Stomach (tissue), 9 donors: ENCODE results near the gene CPB1. TPM values are rescaled to one million over a fixed set of nuclear protein-coding genes. Genes with fewer than 3 reads are reported as not detected.
A peak's percentile ranks its signal among the peaks of the same experiment; 100 is the strongest.

ENCODE experiments used
- DNase-seq, 2 donors: peaks; one replicate each; pipeline versions ENCODE4 v3.0.0 to v3.0.0-alpha.2; 2013 to 2019
- H3K27ac ChIP-seq, 5 donors: fragments of 200-600 bp in 4 of 5; sonication (generic) in 4 of 5; one replicate each; pipeline ENCODE4 v1.5.1; 2013 to 2019; ENCODE audit warnings: mild to moderate bottlenecking in 1 of 5, moderate library complexity in 1 of 5
- H3K27me3 ChIP-seq, 3 donors: fragments of 200-600 bp; sonication (generic); one replicate each; pipeline ENCODE4 v1.5.1; 2017 to 2019; ENCODE audit warnings: mixed run types in 1 of 3
- H3K36me3 ChIP-seq, 4 donors: fragments of 200-600 bp; sonication (generic); 1 replicate in 3 of 4; 2 replicates in 1 of 4; pipeline ENCODE4 v1.5.1; 2016 to 2019
- H3K4me1 ChIP-seq, 4 donors: fragments of 200-600 bp; sonication (generic); one replicate each; pipeline ENCODE4 v1.5.1; 2016 to 2019
- H3K4me3 ChIP-seq, 4 donors: fragments of 200-600 bp; sonication (generic) in 3 of 4; one replicate each; pipeline ENCODE4 v1.5.1; 2016 to 2019; ENCODE audit warnings: mild to moderate bottlenecking in 1 of 4
- H3K9me3 ChIP-seq, 4 donors: fragments of 200-600 bp; sonication (generic); one replicate each; pipeline ENCODE4 v1.5.1; 2016 to 2019
- EP300 ChIP-seq: sonication (generic); formaldehyde crosslinking; IDR thresholded peaks from one replicate; pipeline ENCODE4 v1.6.1; 2017; ENCODE audit warnings: antibody characterized with exemption
- POLR2A ChIP-seq, 4 donors: fragments of 450-650 bp; IDR thresholded peaks; one replicate each; pipeline ENCODE4 v1.6.1; 2016; ENCODE audit warnings: antibody characterized with exemption in 4 of 4, control low read depth in 2 of 4, mild to moderate bottlenecking in 1 of 4, moderate library complexity in 1 of 4
- POLR2AphosphoS5 ChIP-seq, 3 donors: sonication (generic); formaldehyde crosslinking; IDR thresholded peaks; one replicate each; pipeline ENCODE4 v1.6.1; 2016; ENCODE audit warnings: antibody characterized with exemption in 3 of 3
- WGBS, 5 donors: extraction: QIAGEN DNeasy Blood & Tissue Kit in 3 of 5; methylation state at CpG; one replicate each; pipeline versions ENCODE4 v1.1.5 to v1.1.7; 2013 to 2018; 5-methylcytosine and 5-hydroxymethylcytosine counted together
- intact Hi-C: fragments of 100-400 bp; cut with DNase I; formaldehyde crosslinking; loops from one replicate; pipeline ENCODE4 v1.15.1; 2023; ENCODE audit warnings: low total_unique reads
- polyA plus RNA-seq, 3 donors: library from polyadenylated mRNA; stranded (reverse); fragments of 200-250 nt; gene quantifications; one replicate each; pipeline ENCODE4 v1.2.3, GENCODE V29; 2013
- total RNA-seq, 5 donors: library from RNA; depleted of rRNA; stranded (reverse); fragments of >200 nt; gene quantifications; one replicate each; pipeline versions ENCODE4 v1.1.0 to v1.2.3, GENCODE V29; 2014 to 2016
- TF ChIP-seq, protein P1 (sequence below), 7 experiments: fragments of 450-650 bp in 4 of 7; fragments of 200-600 bp in 3 of 7; sonication (generic) in 3 of 7; IDR thresholded peaks; one replicate each; pipeline ENCODE4 v1.5.1; 2016 to 2019; ENCODE audit warnings: antibody characterized with exemption in 7 of 7, control low read depth in 2 of 7, mild to moderate bottlenecking in 1 of 7
- donor health status: healthy with polysubstance abuse.
- donor health status: Bipolar disorder and iron deficiency.
- donor health status: healthy.

Gene CPB1
- total and polyA plus RNA-seq, 8 donors, result 0.70 to 29.2 (median 3.9) TPM; not detected in 4

DNA sequence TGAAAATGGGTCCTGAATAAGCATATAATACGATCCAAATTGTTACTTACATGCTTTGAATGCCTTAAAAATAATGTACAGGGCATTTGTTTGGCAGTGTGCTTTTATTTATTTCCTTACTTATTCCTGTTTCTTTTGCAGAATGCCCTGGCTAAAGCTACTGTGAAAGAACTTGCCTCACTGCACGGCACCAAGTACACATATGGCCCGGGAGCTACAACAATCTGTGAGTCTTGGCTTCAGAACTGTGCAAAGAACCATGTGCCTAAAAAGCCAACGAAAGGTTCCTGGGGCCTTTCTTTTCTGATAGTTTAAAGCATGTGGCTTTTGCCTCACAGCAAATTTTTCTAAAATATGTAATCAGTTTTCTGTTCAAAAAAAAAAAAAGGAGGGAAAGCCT lies 29.7 kb downstream of the CPB1 start:
- TF ChIP-seq POLR2AphosphoS5 (IDR thresholded peaks at IDR 0.05), result no peak
- no peak for TF ChIP-seq EP300
- TF ChIP-seq, protein P1, sequence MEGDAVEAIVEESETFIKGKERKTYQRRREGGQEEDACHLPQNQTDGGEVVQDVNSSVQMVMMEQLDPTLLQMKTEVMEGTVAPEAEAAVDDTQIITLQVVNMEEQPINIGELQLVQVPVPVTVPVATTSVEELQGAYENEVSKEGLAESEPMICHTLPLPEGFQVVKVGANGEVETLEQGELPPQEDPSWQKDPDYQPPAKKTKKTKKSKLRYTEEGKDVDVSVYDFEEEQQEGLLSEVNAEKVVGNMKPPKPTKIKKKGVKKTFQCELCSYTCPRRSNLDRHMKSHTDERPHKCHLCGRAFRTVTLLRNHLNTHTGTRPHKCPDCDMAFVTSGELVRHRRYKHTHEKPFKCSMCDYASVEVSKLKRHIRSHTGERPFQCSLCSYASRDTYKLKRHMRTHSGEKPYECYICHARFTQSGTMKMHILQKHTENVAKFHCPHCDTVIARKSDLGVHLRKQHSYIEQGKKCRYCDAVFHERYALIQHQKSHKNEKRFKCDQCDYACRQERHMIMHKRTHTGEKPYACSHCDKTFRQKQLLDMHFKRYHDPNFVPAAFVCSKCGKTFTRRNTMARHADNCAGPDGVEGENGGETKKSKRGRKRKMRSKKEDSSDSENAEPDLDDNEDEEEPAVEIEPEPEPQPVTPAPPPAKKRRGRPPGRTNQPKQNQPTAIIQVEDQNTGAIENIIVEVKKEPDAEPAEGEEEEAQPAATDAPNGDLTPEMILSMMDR (IDR thresholded peaks at IDR 0.05), result no peak
- no peak for TF ChIP-seq POLR2A (IDR thresholded peaks at IDR 0.05)
- H3K4me3 ChIP-seq, result no peak overlapping the region
- H3K27ac ChIP-seq, result no peak overlapping the region
- no peaks in the 10 kb centered on the region for H3K4me1 ChIP-seq
- no peak for DNase-seq
- no peaks in the 10 kb centered on the region for H3K36me3 ChIP-seq
- H3K9me3 ChIP-seq, result no peaks in the 10 kb centered on the region
- 58 to 79% (median 62%) methylated on average over 4 of the region's 4 CpGs for WGBS, 5 donors
- intact Hi-C loops, result no loop called here
- H3K27me3 ChIP-seq, result no peaks in the 10 kb centered on the region

DNA sequence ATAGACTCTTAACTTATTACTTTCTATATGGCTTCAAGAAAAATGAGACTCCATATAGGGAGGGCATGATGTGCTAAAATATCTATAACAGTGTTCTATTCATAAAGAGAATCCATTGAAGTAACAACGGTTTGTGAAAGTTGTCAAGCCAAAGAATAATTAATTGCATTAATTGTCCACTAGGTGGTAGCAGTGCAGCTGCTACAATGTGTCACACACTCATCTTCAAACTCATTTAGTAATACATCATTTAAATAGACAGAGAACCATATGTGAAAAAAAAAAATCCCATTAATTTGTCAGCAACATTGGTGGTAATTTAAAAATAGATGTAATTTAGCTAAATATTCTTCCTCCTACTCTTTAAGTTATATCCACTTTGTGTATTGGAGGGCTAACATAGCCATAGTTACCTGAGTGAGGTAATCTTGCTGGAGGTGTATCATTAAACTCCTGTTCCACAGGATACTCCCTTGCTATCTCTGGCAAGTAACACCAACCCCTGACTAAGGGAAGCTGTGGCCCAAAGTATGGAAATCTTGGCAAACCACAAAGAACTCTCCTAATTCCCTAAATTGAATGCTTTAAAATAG lies 33.8 kb downstream of the CPB1 start:
- H3K27me3 ChIP-seq, result peaks cover 0 to 7% (median 0%) of the 10 kb centered on the region in 3 donors
- H3K4me3 ChIP-seq, result no peak overlapping the region
- WGBS, 5 donors, result 0 to 8% (median 3%) methylated on average over 1 of the region's 1 CpG
- intact Hi-C loops, result loop anchor here (5.0 kb wide), 1 partner anchor 86 kb away; no protein-coding TSS in a partner anchor
- H3K9me3 ChIP-seq, result no peaks in the 10 kb centered on the region
- peak in 1 of 2 donors; percentile 68 for DNase-seq
- TF ChIP-seq EP300, result no peak
- TF ChIP-seq, protein P1 (IDR thresholded peaks at IDR 0.05), result peak in 4 of 7 experiments; percentile 71 to 79 (median 74)
- no peak overlapping the region for H3K27ac ChIP-seq
- H3K4me1 ChIP-seq, result peaks cover 0 to 9% (median 2%) of the 10 kb centered on the region in 4 donors
- no peaks in the 10 kb centered on the region for H3K36me3 ChIP-seq

DNA sequence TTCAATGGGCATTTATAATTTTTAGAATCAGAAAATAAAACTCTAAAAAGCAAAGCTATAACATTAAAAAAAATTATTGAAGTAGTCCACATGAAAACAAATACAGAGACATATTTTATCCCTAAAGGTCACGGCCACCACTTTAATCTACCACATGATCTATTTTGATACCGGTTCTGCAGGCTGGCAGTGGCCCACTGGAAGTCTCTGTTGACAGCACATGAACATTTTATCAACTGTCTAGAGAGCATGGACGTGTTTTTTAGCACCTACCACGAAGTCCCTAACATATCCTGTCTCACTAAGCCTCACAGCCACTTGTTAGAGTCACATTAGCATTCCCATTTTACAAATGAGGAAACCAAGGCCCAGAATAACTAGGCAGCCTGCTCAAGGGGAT lies 35.7 kb downstream of the CPB1 start:
- peaks cover 0 to 7% (median 0%) of the 10 kb centered on the region in 3 donors for H3K27me3 ChIP-seq
- H3K4me1 ChIP-seq, result peaks cover 0 to 9% (median 2%) of the 10 kb centered on the region in 4 donors
- no peak overlapping the region for H3K4me3 ChIP-seq
- no peak overlapping the region for H3K27ac ChIP-seq
- no peaks in the 10 kb centered on the region for H3K36me3 ChIP-seq
- no peaks in the 10 kb centered on the region for H3K9me3 ChIP-seq
- intact Hi-C loops, result loop anchor here (5.0 kb wide), 1 partner anchor 84 kb away; no protein-coding TSS in a partner anchor
- DNase-seq, result no peak
- TF ChIP-seq POLR2AphosphoS5 (IDR thresholded peaks at IDR 0.05) (no peak), EP300 (no peak), POLR2A (IDR thresholded peaks at IDR 0.05) (no peak)
- TF ChIP-seq, protein P1 (IDR thresholded peaks at IDR 0.05), result no peak
- WGBS, 5 donors, result 20 to 33% (median 26%) methylated on average over 4 of the region's 4 CpGs

DNA sequence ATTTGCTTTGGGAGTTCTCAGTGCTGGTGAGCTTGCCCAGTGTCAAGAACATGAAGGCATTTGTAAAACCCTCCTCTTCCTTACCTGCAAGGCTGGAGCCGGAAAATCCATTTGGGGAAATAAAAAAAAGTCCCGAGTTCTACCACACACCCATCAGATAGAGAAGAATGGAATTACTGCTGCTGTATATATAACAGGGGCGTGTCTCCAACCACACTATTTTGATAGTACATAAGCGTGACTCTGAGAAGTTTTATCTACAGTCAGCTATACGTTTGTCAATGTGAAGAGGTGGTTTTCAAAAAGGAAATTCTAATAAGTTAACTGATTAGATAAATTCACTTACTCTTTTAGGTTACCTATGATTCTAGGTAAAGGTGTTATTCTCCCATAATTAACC lies 36.2 kb downstream of the CPB1 start:
- DNase-seq, result peak in 1 of 2 donors; percentile 46
- Histone ChIP-seq H3K4me1 (peaks cover 0 to 9% (median 2%) of the 10 kb centered on the region in 4 donors), H3K36me3 (no peaks in the 10 kb centered on the region), H3K9me3 (no peaks in the 10 kb centered on the region), H3K27me3 (peaks cover 0 to 7% (median 0%) of the 10 kb centered on the region in 3 donors), H3K27ac (no peak overlapping the region), H3K4me3 (no peak overlapping the region)
- TF ChIP-seq POLR2AphosphoS5 (IDR thresholded peaks at IDR 0.05) (peak in 1 of 3 donors; percentile 8), POLR2A (IDR thresholded peaks at IDR 0.05) (no peak)
- WGBS, 5 donors, result 25 to 52% (median 37%) methylated on average over 5 of the region's 5 CpGs
- intact Hi-C loops, result loop anchor here (5.0 kb wide), 1 partner anchor 83 kb away; no protein-coding TSS in a partner anchor

DNA sequence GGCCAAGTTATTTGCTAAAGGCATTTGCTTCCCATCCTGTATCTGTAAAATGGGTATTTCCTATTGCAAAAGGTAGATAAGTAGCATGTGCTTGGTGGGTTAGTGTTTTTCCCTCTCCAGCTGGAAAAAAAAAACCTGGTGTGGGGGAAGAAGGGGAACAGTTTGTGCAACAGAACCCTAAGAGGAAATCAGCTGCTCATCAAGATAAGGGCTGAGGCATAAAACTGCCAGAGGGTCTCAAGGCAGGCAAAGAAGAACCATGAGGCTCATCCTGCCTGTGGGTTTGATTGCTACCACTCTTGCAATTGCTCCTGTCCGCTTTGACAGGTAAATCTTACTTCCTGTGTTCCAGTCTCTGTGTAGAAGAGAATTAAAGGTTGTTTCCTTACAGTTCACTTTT lies 37.4 kb downstream of the CPB1 start, which contains the start of gene CPA3:
TSS of gene CPA3 (plus strand) at position 248 of the 400 bp plus-strand sequence. CDS start at position 260, 12 bp downstream.
- TF ChIP-seq EP300, result no peak
- no peak for TF ChIP-seq POLR2AphosphoS5 (IDR thresholded peaks at IDR 0.05)
- no peak for TF ChIP-seq POLR2A (IDR thresholded peaks at IDR 0.05)
- TF ChIP-seq, protein P1 (IDR thresholded peaks at IDR 0.05), result no peak
- peaks cover 0 to 9% (median 2%) of the 10 kb centered on the region in 4 donors for H3K4me1 ChIP-seq
- no peak within 1 kb of the TSS for H3K27ac ChIP-seq
- H3K27me3 ChIP-seq, result peaks cover 0 to 7% (median 0%) of the 10 kb centered on the region in 3 donors
- H3K36me3 ChIP-seq, result no peaks in the 10 kb centered on the region
- H3K9me3 ChIP-seq, result no peaks in the 10 kb centered on the region
- intact Hi-C loops, result no loop called here
- 63 to 86% (median 68%) methylated on average over 1 of the region's 1 CpG for WGBS, 5 donors
- no peak for DNase-seq
- no peak within 1 kb of the TSS for H3K4me3 ChIP-seq
